ENCODE data around the gene BAZ1B.
"Not testable (repeated sequence)": the region's sequence is repeated elsewhere in the genome, so short reads cannot be mapped to it uniquely, and the experiment has no call there.

DNA sequence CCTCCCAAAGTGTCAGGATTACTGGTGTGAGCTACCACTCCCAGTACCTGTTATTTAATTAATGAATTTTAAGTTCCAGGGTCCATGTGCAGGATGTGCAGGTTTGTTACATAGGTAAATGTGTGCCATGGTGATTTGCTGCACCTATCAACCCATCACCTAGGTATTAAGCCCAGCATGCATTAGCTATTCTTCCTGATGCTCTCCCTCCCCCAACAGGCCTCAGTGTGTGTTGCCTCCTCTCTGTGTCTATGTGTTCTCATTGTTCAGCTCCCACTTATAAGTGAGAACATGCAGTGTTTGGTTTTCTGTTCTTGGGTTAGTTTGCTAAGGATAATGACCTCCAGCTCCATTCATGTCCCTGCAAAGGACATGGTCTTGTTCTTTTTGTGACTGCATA is 44.3 kb upstream of the BAZ1B start:
- TF ChIP-seq, protein P1, sequence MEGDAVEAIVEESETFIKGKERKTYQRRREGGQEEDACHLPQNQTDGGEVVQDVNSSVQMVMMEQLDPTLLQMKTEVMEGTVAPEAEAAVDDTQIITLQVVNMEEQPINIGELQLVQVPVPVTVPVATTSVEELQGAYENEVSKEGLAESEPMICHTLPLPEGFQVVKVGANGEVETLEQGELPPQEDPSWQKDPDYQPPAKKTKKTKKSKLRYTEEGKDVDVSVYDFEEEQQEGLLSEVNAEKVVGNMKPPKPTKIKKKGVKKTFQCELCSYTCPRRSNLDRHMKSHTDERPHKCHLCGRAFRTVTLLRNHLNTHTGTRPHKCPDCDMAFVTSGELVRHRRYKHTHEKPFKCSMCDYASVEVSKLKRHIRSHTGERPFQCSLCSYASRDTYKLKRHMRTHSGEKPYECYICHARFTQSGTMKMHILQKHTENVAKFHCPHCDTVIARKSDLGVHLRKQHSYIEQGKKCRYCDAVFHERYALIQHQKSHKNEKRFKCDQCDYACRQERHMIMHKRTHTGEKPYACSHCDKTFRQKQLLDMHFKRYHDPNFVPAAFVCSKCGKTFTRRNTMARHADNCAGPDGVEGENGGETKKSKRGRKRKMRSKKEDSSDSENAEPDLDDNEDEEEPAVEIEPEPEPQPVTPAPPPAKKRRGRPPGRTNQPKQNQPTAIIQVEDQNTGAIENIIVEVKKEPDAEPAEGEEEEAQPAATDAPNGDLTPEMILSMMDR (IDR thresholded peaks at IDR 0.05; ENCODE audit: low read depth, low read length), result not testable (repeated sequence)
- TF ChIP-seq, protein P2, sequence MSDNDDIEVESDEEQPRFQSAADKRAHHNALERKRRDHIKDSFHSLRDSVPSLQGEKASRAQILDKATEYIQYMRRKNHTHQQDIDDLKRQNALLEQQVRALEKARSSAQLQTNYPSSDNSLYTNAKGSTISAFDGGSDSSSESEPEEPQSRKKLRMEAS (IDR thresholded peaks at IDR 0.05; ENCODE audit: low read depth, low read length), result not testable (repeated sequence)
- not testable (repeated sequence) for TF ChIP-seq POLR2A (IDR thresholded peaks at IDR 0.05; ENCODE audit: extremely low read depth, insufficient read length); MYC (IDR thresholded peaks at IDR 0.05; ENCODE audit: low read depth, low read length)
